ENCODE data around the gene SCRN1. TPM values are rescaled to one million over a fixed set of nuclear protein-coding genes. Genes with fewer than 3 reads are reported as not detected.

SCRN1 gene
- polyA plus RNA-seq, 12 donors, result 28.1 to 52.6 (median 39.3) TPM; not detected in 1

GRCh38 chr7:30019387-30019786, 29.8 kb upstream of the SCRN1 start:
- DNase-seq, result no peak

DNA sequence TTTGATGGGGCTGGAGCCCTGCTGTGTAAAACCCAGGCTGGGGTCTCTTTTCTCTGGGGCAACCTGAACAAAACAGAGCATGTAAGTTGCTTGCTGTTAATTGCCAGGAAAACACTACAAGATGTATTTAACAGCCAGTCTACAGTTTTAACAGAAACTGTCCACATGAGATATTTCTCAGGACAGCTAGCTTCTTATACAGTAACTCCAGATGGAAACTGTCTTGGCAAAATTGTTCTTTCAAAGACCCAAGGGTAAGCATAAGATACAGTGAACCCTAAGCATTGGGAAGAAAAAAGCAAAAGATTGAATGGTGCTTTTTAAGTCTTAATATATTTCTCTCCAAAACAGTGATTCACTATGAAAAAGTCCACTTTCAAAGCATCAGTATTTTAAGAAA, 28.9 kb upstream of the SCRN1 start:
- no peak for DNase-seq

DNA sequence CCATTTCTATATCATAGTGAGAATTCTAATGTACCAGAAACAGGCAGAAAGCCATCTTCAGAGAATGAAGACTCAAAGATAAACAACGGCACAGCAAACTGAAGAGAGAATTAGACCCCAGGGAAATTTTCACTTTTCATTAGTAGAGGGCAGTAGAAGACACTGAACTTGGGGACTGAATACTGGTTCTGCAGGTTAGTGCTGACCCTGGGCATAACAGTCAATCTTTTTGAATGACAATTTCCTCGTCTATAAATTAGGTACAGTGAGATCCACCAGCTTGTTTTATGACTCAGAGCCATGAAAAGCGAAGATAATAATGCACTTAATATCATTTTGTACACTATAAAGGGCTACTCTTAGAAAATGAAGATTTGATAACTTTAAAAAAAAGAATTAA, 23.2 kb upstream of the SCRN1 start:
- DNase-seq, result no peak

GRCh38 chr7:30010021-30010420, 20.4 kb upstream of the SCRN1 start:
- DNase-seq, result no peak

DNA sequence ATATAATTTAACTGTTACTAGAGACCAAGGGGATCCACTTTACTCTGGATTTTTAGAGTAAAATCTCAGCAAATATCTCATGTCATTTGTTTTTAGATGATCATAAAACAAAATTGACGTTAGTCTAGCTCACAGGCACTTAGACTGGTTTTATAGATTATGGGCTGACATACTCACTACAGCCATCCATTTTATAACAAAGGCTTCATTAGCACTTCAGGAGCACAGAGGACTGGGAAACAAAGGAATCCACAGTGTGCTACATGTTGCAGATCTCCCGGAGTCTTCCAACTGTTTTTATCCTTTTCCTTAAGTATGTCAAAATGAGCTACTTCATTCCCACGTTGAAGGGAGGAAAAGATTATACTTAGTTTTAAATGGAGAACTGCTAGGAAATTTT, 15.9 kb upstream of the SCRN1 start:
- no peak for DNase-seq

DNA sequence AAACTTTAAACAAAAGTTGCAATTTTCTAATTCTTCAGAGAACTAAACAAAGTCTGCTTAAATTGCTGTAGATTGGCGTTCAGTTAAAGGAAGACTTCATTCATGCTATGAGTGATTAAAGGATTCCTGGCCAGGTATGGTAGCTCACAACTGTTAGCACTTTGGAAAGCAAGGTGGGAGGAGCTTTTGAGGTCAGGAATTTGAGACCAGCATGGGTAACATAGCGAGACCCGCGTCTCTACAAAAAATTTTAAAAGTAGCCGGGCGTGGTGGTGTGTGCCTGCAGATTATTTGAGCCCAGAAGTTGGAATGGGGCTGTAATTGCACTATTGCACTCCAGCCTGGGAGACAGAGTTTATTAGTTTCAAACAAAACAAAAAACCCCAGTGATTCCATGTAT, 13.5 kb upstream of the SCRN1 start:
- DNase-seq, result no peak

DNA sequence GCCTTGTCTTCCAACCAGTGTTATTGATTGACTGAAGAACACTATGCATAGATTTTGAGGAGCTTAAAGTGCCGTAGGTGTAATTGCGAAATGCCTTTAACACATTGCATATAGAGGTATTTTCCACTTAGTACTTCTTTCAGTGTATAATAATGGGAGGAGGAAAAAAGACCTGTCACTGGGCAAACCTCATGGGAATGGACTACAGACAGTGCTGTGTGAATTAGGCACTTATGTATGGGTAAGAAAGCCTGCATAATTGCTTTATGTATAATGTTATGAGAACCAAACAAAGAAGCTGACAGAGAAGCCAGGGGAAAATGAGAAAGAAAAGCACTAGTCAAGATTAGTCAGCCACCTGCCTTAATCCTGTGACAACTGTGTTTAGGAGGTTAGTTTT, 12.4 kb upstream of the SCRN1 start:
- no peak for DNase-seq

DNA sequence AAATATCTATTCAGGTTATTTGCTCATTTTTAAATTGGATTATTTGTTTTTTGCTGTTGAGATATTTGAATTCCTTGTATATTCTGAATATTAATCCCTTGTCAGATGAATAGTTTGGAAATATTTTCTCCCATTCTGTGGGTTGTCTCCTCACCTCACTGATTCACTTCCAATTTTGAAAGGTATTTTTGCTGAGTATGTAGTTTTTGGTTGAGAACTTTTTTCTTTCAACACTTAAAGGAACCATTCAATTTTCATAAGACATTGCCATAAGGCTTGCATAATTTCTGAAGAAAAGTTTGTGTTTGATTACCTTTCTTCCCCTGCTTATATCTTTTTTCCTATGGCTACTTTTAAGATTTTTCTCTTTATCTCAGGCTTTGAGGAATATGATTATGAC, 8.9 kb upstream of the SCRN1 start:
- no peak for DNase-seq

- no peak for DNase-seq
Observed at GRCh38 chr7:29996321-29996720, 6.7 kb upstream of the SCRN1 start.

GRCh38 chr7:29995652-29996051, 6.1 kb upstream of the SCRN1 start:
- no peak for DNase-seq

GRCh38 chr7:29993140-29993539, 3.5 kb upstream of the SCRN1 start:
- no peak for DNase-seq

GRCh38 chr7:29991937-29992336, 2.3 kb upstream of the SCRN1 start:
- no peak for DNase-seq

GRCh38 chr7:29990931-29991330, 1.3 kb upstream of the SCRN1 start:
- no peak for DNase-seq

DNA sequence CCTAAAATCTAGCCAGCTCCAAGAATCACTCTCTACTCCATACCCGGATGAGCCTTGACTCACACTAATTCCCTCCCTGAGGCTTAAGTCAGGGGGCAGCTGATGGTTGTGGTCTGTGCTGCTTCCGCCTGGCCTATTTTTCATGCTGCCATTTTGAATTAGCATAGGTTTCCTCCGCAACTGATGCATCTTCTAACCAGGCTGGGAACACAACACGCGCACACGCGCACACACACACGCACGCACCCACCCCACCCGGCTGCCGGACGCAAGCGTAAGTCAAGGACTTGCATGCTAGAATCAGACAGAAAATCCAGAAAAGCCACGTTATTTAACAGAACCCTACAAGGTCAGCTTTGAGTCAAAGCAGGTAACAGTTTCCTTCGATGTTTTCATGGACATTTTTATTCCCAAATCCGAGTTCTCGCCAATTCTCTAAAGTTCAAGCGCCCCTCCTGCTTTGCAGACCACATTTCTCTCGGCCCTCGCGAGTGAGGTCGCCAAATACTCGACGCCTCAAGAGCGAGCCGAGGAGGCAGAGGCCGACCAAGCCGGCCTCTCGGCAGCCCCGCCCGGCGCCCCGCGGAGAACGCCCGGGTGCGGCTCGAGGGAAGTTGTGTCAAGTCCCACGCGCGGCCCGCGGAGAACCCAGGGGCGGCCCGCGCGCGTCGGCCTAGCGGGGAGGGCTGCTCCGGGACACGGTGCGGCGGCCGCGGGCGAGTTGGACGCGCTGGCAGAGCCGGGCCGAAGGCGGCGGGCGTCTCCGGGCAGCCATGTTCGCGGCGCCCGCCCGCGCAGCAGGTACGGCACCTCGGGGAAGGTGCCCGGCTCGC, 961 bp downstream of the SCRN1 start:
- peak; percentile 59 for DNase-seq

DNA sequence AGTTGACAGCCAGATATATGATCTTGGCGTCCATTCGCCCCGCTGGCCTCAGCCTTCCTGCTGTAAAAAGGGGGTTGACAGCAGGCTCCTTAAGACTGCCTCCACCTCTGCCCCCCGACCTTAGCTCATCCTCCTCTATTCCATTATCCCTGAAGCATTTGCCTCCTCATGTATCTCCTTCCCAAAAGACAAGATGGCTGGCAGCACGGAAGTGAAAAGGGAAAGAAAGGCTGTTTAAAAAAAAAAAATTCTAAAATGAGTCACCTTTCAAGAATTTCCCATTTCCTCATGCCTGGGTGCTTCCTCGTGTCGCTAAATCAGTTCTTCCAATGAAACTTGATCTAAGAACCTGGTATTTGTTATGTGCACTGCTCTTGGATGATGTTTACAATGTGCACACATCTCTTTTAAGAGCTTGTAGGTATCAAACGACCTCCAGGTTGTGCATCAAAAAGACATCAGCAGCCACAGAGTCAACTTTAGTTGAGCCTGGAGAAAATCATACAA, 1.7 kb downstream of the SCRN1 start:
- DNase-seq, result peak; percentile 32

- DNase-seq, result no peak
Observed at GRCh38 chr7:29987083-29987482, 2.5 kb downstream of the SCRN1 start.

DNA sequence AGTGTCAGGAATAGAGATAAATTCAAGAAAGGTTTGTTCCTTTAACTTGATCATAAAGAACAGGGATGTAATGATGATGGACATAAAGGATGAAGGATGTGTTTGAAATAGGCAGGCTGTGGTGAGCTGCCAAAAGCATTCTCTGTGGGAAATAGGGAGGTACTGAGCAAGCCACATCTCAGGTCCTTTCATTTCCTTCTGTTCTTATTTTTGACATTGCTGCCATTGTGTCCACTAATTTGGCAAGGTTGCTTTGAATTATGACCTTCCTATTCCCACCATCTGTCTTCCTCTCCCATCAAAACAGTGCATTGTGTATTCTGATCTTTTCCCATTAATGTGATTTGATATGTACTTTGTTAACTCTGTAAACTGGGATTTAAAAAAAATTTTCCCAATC, 9.4 kb downstream of the SCRN1 start:
- DNase-seq, result no peak

- DNase-seq, result no peak
Observed at GRCh38 chr7:29977886-29978651, 11.5 kb downstream of the SCRN1 start.

DNA sequence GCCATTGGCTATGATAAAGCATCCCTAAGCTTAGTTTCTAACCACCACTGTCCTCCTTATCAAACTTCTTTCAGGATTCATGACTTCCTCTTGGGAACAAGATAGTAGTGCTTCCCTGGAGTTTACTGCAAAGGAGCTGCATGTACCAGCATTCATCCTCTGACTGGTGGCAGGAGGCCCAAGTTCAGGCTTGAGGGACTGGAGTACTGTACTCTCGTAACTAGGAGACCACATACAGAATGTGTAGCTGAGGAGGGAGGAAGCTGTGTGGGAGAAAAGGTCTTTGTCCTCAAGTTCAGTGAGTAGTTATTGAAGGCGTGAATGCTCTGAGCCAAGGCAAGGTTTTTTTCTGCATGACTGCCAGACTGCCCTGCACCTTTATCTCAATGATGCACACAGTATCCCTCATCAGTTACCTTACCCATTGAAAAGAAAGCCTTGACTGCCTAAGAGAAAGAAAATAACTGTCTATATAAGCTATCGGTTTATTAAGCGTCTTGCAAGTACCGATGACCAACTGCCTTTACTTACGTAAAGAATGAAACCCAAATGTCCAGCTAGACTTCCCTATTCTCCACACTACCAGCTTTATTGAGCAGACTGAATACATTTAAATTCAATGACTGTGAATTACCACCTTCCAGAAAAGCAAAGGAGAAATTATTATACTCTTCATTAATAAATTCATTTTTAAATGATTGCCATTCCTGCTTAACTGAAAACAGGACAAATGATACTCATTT, 12.8 kb downstream of the SCRN1 start:
- DNase-seq, result peak; percentile 45

DNA sequence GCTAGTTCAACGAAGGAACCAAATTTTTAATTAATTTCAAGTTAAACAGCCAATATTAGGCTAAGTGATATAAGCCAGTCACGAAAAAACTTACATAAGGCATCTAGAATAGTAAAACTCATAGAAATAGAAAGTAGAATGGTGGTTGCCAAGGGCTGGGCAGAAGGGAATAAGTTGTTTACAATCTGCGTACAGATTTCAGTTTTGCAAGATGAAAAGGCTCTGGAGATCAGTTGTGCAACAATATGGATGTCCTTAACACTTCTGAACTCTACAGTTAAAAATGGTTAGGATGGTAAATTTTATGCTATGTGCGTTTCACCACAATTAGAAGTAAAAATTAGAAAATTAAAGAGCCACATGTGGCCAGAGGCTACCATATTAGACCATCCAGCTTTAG, 13.3 kb downstream of the SCRN1 start:
- peak; percentile 31 for DNase-seq

DNA sequence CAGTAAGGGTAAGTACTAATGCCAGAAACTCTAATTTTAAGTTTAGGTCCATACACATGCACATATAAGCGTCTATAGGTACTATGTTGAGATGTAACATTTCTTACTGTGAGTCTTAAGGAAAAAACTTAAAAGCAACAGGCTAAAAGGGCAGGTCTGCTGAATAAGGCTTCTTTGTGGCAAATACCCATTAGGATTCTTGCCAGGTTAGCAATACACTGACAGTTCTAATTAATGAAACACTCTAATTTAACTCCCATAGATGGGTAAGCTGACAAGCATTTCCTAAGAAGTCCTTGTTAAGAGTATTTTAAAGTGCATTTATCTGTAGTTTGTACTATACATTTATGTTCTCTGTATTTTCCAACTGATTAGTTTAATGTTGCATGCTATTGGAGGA, 14.0 kb downstream of the SCRN1 start:
- no peak for DNase-seq

DNA sequence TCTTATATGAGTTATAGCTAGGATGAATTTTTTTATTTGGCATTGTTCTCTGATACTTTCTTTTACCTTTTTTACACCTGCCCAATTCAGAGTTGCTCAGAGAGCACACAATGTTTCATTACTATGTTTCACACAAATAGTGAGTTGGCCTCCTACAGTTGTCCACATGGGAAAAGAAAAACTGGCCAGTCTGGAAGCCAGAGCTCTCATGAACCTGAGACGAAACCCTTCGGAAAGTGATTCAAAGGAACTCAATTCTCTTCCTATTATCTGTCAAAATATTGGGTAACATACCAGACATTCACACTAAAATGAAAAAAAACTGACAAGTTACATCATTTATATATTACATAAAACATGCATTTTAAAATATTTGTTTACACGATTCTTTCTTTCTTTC, 15.3 kb downstream of the SCRN1 start:
- no peak for DNase-seq

GRCh38 chr7:29972315-29972669, 17.3 kb downstream of the SCRN1 start:
- DNase-seq, result no peak
